ENCODE data around the gene TOMM6. TPM values are rescaled to one million over a fixed set of nuclear protein-coding genes. Genes with fewer than 3 reads are reported as not detected.

TOMM6 gene
- total and polyA plus RNA-seq, 4 donors = 48.2 to 123 (median 86.1) TPM

DNA sequence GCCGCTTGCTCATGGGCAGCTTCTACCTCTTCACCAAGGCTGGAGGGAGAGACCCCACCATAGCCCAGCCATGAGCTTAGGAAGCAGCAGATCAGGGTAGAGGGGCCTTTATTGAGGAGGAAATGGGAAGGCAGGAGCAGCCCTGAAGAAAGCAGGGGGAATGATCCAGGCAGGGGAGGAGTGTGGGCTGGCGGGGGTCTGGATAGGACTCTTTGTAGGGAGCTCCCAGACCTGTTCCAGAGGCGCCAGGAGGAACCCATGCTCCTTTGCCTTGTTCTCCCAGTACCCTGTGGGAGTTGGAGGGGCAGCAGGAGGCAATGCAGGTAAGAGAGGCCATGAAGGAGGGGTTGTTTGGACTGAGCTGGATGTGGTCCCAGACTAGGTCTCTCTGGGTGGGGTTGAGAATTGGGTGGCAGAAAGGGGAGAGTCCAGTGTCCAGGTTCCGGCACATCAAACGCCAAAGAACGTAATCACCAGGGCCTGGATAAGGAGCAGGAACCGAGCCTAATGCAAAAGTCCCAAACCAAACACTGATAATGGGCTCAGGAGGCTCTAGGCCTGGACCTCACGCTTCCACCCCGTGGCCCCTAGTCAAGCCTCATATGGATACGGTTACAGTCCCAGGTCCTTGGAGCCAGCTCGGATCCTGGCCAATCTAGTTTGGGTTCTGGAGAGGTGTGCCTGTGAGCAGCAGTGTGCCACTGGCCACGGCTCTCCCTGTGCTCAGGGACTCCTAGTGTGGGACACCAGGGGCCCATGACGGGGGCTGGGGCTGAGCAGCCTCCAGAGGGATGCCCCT, 28.2 kb upstream of the TOMM6 start:
- Histone ChIP-seq H3K27ac (ENCODE audit: low read depth in 1 of 2, low read length in 2 of 2) (no peak overlapping the region), H3K27me3 (ENCODE audit: control insufficient read depth in 4 of 4, insufficient read depth in 4 of 4, low read length in 3 of 4) (no peaks in the 10 kb centered on the region), H3K36me3 (ENCODE audit: control insufficient read depth in 4 of 4, insufficient read depth in 3 of 4, low read depth in 1 of 4, low read length in 3 of 4) (no peaks in the 10 kb centered on the region), H3K4me1 (ENCODE audit: control insufficient read depth in 4 of 4, insufficient read depth in 4 of 4, low read length in 3 of 4) (no peaks in the 10 kb centered on the region), H3K9ac (ENCODE audit: low read depth in 1 of 2, low read length in 2 of 2) (no peak overlapping the region), H3K9me3 (ENCODE audit: control insufficient read depth in 4 of 4, low read length in 3 of 4) (no peaks in the 10 kb centered on the region), H3K4me3 (ENCODE audit: low read depth in 1 of 3, low read length in 3 of 3) (no peak overlapping the region)
- WGBS = 90% methylated on average over 13 of the region's 13 CpGs
- TF ChIP-seq YY1 (IDR thresholded peaks at IDR 0.05) (no peak), GABPA (IDR thresholded peaks at IDR 0.05 in 1 of 2, conservative IDR thresholded peaks at IDR 0.05 in 1 of 2) (no peak), FOXA1 (IDR thresholded peaks at IDR 0.05) (no peak), RAD21 (IDR thresholded peaks at IDR 0.05) (no peak), TAF1 (conservative IDR thresholded peaks at IDR 0.05) (no peak), SP1 (IDR thresholded peaks at IDR 0.05) (no peak), HNF4A (conservative IDR thresholded peaks at IDR 0.05) (no peak), FOXA2 (IDR thresholded peaks at IDR 0.05) (no peak), HNF4G (IDR thresholded peaks at IDR 0.05) (no peak), NR2F2 (IDR thresholded peaks at IDR 0.05) (no peak), JUND (IDR thresholded peaks at IDR 0.05) (no peak), RXRA (IDR thresholded peaks at IDR 0.05) (no peak), EGR1 (IDR thresholded peaks at IDR 0.05; ENCODE audit: low read depth in 2 of 2) (no peak)
- TF ChIP-seq, protein P1, sequence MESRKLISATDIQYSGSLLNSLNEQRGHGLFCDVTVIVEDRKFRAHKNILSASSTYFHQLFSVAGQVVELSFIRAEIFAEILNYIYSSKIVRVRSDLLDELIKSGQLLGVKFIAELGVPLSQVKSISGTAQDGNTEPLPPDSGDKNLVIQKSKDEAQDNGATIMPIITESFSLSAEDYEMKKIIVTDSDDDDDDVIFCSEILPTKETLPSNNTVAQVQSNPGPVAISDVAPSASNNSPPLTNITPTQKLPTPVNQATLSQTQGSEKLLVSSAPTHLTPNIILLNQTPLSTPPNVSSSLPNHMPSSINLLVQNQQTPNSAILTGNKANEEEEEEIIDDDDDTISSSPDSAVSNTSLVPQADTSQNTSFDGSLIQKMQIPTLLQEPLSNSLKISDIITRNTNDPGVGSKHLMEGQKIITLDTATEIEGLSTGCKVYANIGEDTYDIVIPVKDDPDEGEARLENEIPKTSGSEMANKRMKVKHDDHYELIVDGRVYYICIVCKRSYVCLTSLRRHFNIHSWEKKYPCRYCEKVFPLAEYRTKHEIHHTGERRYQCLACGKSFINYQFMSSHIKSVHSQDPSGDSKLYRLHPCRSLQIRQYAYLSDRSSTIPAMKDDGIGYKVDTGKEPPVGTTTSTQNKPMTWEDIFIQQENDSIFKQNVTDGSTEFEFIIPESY (IDR thresholded peaks at IDR 0.05) = no peak
- TF ChIP-seq, protein P2, sequence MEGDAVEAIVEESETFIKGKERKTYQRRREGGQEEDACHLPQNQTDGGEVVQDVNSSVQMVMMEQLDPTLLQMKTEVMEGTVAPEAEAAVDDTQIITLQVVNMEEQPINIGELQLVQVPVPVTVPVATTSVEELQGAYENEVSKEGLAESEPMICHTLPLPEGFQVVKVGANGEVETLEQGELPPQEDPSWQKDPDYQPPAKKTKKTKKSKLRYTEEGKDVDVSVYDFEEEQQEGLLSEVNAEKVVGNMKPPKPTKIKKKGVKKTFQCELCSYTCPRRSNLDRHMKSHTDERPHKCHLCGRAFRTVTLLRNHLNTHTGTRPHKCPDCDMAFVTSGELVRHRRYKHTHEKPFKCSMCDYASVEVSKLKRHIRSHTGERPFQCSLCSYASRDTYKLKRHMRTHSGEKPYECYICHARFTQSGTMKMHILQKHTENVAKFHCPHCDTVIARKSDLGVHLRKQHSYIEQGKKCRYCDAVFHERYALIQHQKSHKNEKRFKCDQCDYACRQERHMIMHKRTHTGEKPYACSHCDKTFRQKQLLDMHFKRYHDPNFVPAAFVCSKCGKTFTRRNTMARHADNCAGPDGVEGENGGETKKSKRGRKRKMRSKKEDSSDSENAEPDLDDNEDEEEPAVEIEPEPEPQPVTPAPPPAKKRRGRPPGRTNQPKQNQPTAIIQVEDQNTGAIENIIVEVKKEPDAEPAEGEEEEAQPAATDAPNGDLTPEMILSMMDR (IDR thresholded peaks at IDR 0.05; ENCODE audit: low read depth, low read length, missing input control) = no peak
- TF ChIP-seq, protein P3, sequence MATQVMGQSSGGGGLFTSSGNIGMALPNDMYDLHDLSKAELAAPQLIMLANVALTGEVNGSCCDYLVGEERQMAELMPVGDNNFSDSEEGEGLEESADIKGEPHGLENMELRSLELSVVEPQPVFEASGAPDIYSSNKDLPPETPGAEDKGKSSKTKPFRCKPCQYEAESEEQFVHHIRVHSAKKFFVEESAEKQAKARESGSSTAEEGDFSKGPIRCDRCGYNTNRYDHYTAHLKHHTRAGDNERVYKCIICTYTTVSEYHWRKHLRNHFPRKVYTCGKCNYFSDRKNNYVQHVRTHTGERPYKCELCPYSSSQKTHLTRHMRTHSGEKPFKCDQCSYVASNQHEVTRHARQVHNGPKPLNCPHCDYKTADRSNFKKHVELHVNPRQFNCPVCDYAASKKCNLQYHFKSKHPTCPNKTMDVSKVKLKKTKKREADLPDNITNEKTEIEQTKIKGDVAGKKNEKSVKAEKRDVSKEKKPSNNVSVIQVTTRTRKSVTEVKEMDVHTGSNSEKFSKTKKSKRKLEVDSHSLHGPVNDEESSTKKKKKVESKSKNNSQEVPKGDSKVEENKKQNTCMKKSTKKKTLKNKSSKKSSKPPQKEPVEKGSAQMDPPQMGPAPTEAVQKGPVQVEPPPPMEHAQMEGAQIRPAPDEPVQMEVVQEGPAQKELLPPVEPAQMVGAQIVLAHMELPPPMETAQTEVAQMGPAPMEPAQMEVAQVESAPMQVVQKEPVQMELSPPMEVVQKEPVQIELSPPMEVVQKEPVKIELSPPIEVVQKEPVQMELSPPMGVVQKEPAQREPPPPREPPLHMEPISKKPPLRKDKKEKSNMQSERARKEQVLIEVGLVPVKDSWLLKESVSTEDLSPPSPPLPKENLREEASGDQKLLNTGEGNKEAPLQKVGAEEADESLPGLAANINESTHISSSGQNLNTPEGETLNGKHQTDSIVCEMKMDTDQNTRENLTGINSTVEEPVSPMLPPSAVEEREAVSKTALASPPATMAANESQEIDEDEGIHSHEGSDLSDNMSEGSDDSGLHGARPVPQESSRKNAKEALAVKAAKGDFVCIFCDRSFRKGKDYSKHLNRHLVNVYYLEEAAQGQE (IDR thresholded peaks at IDR 0.05) = no peak
- TF ChIP-seq, protein P4, sequence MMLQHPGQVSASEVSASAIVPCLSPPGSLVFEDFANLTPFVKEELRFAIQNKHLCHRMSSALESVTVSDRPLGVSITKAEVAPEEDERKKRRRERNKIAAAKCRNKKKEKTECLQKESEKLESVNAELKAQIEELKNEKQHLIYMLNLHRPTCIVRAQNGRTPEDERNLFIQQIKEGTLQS (IDR thresholded peaks at IDR 0.05) = no peak
- TF ChIP-seq, protein P5, sequence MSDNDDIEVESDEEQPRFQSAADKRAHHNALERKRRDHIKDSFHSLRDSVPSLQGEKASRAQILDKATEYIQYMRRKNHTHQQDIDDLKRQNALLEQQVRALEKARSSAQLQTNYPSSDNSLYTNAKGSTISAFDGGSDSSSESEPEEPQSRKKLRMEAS (IDR thresholded peaks at IDR 0.05) = no peak
- no peak for DNase-seq (ENCODE audit: low spot score)
